HCT116 (cell line): ENCODE data around the gene GPHN. TPM values are rescaled to one million over a fixed set of nuclear protein-coding genes. Genes with fewer than 3 reads are reported as not detected.

Experiments used
- ATAC-seq: fragments of 200-7000 bp; cut with Tn5 transposase; 2 replicates; pipeline ENCODE4 v1.9.1; 2020; ENCODE audit warnings: mild to moderate bottlenecking, moderate library complexity
- BruUV-seq: library from RNA; stranded (reverse); fragments of 400-500 nt; replicated peaks from 2 replicates; lab custom pipeline; 2021; lab: Mats Ljungman, UMichigan
- CTCF ChIA-PET: fragments of 300-600 bp; sonication (Branson Sonifier 250); formaldehyde crosslinking; loops from one replicate; lab custom pipeline; 2021; ENCODE audit warnings: antibody characterized with exemption; lab: Charles Lee
- POLR2A ChIA-PET: fragments of 300-600, 350-600 bp; sonication (Branson Sonifier 250); formaldehyde crosslinking; loops from one replicate; lab custom pipeline; 2021; ENCODE audit warnings: antibody characterized with exemption; lab: Charles Lee
- RAD21 ChIA-PET, 2 experiments: fragments of 300-600 bp; sonication (Branson Sonifier 250); formaldehyde crosslinking; loops; one replicate each; lab custom pipeline; 2023; ENCODE audit warnings: low total read pairs in 2 of 2; ENCODE audit not compliant: uncharacterized antibody in 2 of 2, unreplicated experiment in 2 of 2, low non-redundant PET in 1 of 2; lab: Charles Lee
- DNase-seq: peaks from one replicate; pipeline ENCODE4 v3.0.0-alpha.2; 2010; ENCODE audit warnings: low read depth, low spot score
- H2AFZ ChIP-seq: fragments of 200-600 bp; shearing (Covaris generic), sonication (generic); 2 replicates; pipeline ENCODE4 v1.6.1; 2017; ENCODE audit warnings: low read depth, mixed run types, mixed read lengths, antibody characterized with exemption, low read length; ENCODE audit not compliant: poor library complexity, severe bottlenecking
- H3K27ac ChIP-seq: 2 replicates; pipeline ENCODE4 v1.5.1; 2012; ENCODE audit warnings: low read depth, low read length
- H3K27me3 ChIP-seq: fragments of 200-600 bp; sonication (generic); 2 replicates; pipeline ENCODE4 v1.6.1; 2016; ENCODE audit warnings: mixed run types, low read length, mixed read lengths; ENCODE audit not compliant: insufficient read depth
- H3K36me3 ChIP-seq, 2 experiments: fragments of 200-500 bp in 1 of 2; fragments of 200-600 bp in 1 of 2; sonication (Bioruptor generic) in 1 of 2; sonication (generic) in 1 of 2; 2 replicates each; pipeline versions ENCODE4 v1.5.1 to v1.6.1; 2014 to 2016; ENCODE audit warnings: low read length in 2 of 2, inconsistent platforms in 1 of 2, mixed read lengths in 1 of 2, mixed run types in 1 of 2; ENCODE audit not compliant: insufficient read depth in 2 of 2, control insufficient read depth in 1 of 2
- H3K4me1 ChIP-seq, 2 experiments: fragments of 200-600 bp in 1 of 2; sonication (generic) in 1 of 2; 2 replicates each; pipeline versions ENCODE4 v1.5.1 to v1.6.1; 2012 to 2017; ENCODE audit warnings: low read length in 2 of 2, inconsistent platforms in 1 of 2, mild to moderate bottlenecking in 1 of 2, mixed read lengths in 1 of 2, mixed run types in 1 of 2, moderate library complexity in 1 of 2; ENCODE audit not compliant: insufficient read depth in 2 of 2, control insufficient read depth in 1 of 2
- H3K4me2 ChIP-seq: fragments of 200-600 bp; sonication (generic); 2 replicates; pipeline ENCODE4 v1.6.1; 2017; ENCODE audit warnings: mixed run types, low read length, mixed read lengths
- H3K4me3 ChIP-seq, 2 experiments: fragments of 200-600 bp in 1 of 2; sonication (generic) in 1 of 2; replicated peaks in 1 of 2; 2 replicates each; pipeline ENCODE4 v1.5.1; 2011 to 2016; ENCODE audit warnings: low read length in 2 of 2, control low read depth in 1 of 2, low read depth in 1 of 2, mild to moderate bottlenecking in 1 of 2, mixed read lengths in 1 of 2, mixed run types in 1 of 2
- H3K79me2 ChIP-seq: fragments of 200-600 bp; sonication (generic); 2 replicates; pipeline ENCODE4 v1.6.1; 2017; ENCODE audit warnings: mild to moderate bottlenecking, mixed run types, low read length, moderate library complexity, mixed read lengths; ENCODE audit not compliant: insufficient read depth
- H3K9ac ChIP-seq: fragments of 200-600 bp; sonication (generic); 2 replicates; pipeline ENCODE4 v1.6.1; 2016; ENCODE audit warnings: low read length, mixed read lengths
- H3K9me2 ChIP-seq: fragments of 200-600 bp; sonication (generic), shearing (Covaris generic); 2 replicates; pipeline ENCODE4 v1.6.1; 2017; ENCODE audit warnings: mixed run types, mild to moderate bottlenecking, moderate library complexity; ENCODE audit not compliant: insufficient read depth
- H3K9me3 ChIP-seq, 2 experiments: fragments of 200-500 bp in 1 of 2; fragments of 200-600 bp in 1 of 2; sonication (Bioruptor generic) in 1 of 2; sonication (generic) in 1 of 2; 2 replicates each; pipeline ENCODE4 v1.6.1; 2014 to 2017; ENCODE audit warnings: low read length in 2 of 2, mixed read lengths in 2 of 2, inconsistent platforms in 1 of 2, low read depth in 1 of 2, mild to moderate bottlenecking in 1 of 2, mixed run types in 1 of 2, moderate library complexity in 1 of 2; ENCODE audit not compliant: control insufficient read depth in 1 of 2, insufficient read depth in 1 of 2
- H4K20me1 ChIP-seq: fragments of 200-600 bp; sonication (generic), shearing (Covaris generic); 2 replicates; pipeline ENCODE4 v1.6.1; 2017; ENCODE audit warnings: mixed run types, mild to moderate bottlenecking, moderate library complexity; ENCODE audit not compliant: insufficient read depth
- CEBPB ChIP-seq: IDR thresholded peaks from 2 replicates; pipeline ENCODE4 v1.6.1; 2012; ENCODE audit warnings: low read depth
- intact Hi-C: fragments of 100-400 bp; cut with micrococcal nuclease; formaldehyde crosslinking; loops from 2 replicates; pipeline ENCODE4 v1.10.0; 2022
- total RNA-seq: library from RNA; stranded (reverse); gene quantifications from one replicate; pipeline ENCODE4 v1.2.1, GENCODE V29; 2021; ENCODE audit not compliant: unreplicated experiment
- TF ChIP-seq, protein P1 (sequence below): IDR thresholded peaks from 2 replicates; pipeline ENCODE4 v1.6.1; 2012; ENCODE audit warnings: low read depth

Gene GPHN
- total RNA-seq, 1 experiment from 2014 or later, result 43.8 TPM

- no peak overlapping the region for H2AFZ ChIP-seq
- H3K9me2 ChIP-seq, result no peaks in the 10 kb centered on the region
- no peaks in the 10 kb centered on the region for H3K4me1 ChIP-seq
- intact Hi-C loops, result no loop called here
- H4K20me1 ChIP-seq, result no peaks in the 10 kb centered on the region
- ChIA-PET CTCF (no interaction called here), RAD21 (no interaction called here), POLR2A (no interaction called here)
- TF ChIP-seq, protein P1, sequence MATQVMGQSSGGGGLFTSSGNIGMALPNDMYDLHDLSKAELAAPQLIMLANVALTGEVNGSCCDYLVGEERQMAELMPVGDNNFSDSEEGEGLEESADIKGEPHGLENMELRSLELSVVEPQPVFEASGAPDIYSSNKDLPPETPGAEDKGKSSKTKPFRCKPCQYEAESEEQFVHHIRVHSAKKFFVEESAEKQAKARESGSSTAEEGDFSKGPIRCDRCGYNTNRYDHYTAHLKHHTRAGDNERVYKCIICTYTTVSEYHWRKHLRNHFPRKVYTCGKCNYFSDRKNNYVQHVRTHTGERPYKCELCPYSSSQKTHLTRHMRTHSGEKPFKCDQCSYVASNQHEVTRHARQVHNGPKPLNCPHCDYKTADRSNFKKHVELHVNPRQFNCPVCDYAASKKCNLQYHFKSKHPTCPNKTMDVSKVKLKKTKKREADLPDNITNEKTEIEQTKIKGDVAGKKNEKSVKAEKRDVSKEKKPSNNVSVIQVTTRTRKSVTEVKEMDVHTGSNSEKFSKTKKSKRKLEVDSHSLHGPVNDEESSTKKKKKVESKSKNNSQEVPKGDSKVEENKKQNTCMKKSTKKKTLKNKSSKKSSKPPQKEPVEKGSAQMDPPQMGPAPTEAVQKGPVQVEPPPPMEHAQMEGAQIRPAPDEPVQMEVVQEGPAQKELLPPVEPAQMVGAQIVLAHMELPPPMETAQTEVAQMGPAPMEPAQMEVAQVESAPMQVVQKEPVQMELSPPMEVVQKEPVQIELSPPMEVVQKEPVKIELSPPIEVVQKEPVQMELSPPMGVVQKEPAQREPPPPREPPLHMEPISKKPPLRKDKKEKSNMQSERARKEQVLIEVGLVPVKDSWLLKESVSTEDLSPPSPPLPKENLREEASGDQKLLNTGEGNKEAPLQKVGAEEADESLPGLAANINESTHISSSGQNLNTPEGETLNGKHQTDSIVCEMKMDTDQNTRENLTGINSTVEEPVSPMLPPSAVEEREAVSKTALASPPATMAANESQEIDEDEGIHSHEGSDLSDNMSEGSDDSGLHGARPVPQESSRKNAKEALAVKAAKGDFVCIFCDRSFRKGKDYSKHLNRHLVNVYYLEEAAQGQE, result no peak
- no peak for TF ChIP-seq CEBPB
- no peaks in the 10 kb centered on the region for H3K36me3 ChIP-seq
- H3K4me3 ChIP-seq, result no peak overlapping the region
- H3K27me3 ChIP-seq, result no peaks in the 10 kb centered on the region
- BruUV-seq, result no TSS peak
- no peak overlapping the region for H3K4me2 ChIP-seq
- DNase-seq (no peak), ATAC-seq (no peak)
- H3K27ac ChIP-seq, result no peak overlapping the region
- no peak overlapping the region for H3K9ac ChIP-seq
- no peaks in the 10 kb centered on the region for H3K79me2 ChIP-seq
- no peaks in the 10 kb centered on the region for H3K9me3 ChIP-seq
Measured at GRCh38 chr14:67228325-67228984, 720.5 kb downstream of the GPHN start.

Other genes starting within 250 kb of the GPHN start
- not detected for gene CCDC196, start 21.8 kb upstream of the GPHN start, total RNA-seq